Endothelial cell of coronary artery (primary cell): Measurements from ENCODE around the gene GYG1. TPM values are rescaled to one million over a fixed set of nuclear protein-coding genes. Genes with fewer than 3 reads are reported as not detected.

ENCODE experiments used
- total RNA-seq: library from RNA; depleted of rRNA; stranded (reverse); fragments of >200 nt; gene quantifications from 2 replicates; pipeline ENCODE4 v1.2.3, GENCODE V29; 2014

GYG1 gene
- total RNA-seq, result 33.6 and 46.8 TPM in 2 replicates

DNA sequence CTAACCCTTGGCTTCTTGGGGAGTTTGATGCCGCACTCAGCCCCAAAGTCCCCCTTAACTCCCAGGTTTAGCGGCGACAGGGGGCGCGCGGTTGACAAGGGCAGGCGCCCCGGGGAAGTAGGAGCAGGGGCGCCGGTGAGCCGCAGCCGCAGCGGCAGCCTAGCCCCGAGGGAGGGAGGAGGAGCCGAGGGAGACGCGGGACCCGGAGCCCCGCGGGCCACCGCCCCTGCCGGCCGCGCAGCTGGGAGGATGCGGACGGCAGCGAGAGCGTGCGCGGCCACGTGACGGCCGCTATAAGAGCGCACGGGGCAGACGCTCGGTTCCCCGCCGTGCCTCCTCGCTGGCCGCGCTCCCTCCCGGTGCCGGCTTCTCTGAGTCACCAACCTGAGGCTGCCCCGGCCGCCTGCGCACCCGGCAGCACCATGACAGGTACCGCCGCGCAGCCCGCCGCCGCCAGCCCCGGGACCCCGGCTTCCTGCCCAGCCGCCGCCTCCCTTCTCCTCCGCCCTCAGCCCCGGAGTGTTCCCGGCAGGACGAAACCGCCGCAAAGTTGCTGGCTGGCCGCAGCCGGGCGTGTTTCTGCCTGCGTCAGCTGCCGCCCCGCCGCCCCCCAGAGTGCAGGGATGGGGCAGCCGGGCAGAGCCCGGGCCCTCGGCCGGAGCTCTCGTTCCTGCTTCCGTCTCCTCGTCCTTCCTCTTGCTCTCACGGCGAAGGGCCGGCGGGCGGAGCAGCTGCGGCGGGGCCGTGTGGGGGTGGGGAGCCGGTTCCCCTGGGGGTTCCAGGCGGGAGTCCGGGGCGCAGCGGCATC lies at the start of gene GYG1:
Gene GYG1 (plus strand): TSS at position 322 of the 808 bp plus-strand sequence. CDS start 101 bp downstream, at position 423.

Other genes with a start within 250 kb of the GYG1 start
- gene CPB1, start 163.7 kb upstream of the GYG1 start, total RNA-seq, result not detected in 2 replicates
- gene CPA3, start 126.2 kb upstream of the GYG1 start, total RNA-seq, result 0.66 and 3.1 TPM in 2 replicates
- gene HLTF, start 95.0 kb downstream of the GYG1 start, total RNA-seq, result 21.6 and 28.5 TPM in 2 replicates
- gene HPS3, start 138.1 kb downstream of the GYG1 start, total RNA-seq, result 10.3 and 16.0 TPM in 2 replicates
- gene CP, start 230.3 kb downstream of the GYG1 start, total RNA-seq, result 0.28 TPM in 1 of 2 replicates, not detected in the other